Smooth muscle cell of the coronary artery (primary cell): ENCODE measurements around the gene DENND4B. TPM values are rescaled to one million over a fixed set of nuclear protein-coding genes. Genes with fewer than 3 reads are reported as not detected.

ENCODE experiments used
- total RNA-seq: library from RNA; depleted of rRNA; stranded (reverse); fragments of >200 nt; gene quantifications from 2 replicates; pipeline ENCODE4 v1.2.3, GENCODE V29; 2014; ENCODE audit warnings: low replicate concordance

The DENND4B gene
- total RNA-seq: 7.9 and 10.2 TPM in 2 replicates

GRCh38 chr1:153946622-153947241, at the start of gene DENND4B:
Gene DENND4B, minus strand, starts transcription at chr1:153946718. Its CDS starts 2,344 bp downstream, at chr1:153944374.

GRCh38 chr1:153990468-153991150, 44.1 kb upstream of the DENND4B start, which contains the start of gene RPS27:
Gene RPS27, plus strand, starts transcription at chr1:153990762. Its CDS starts 35 bp downstream, at chr1:153990797.

GRCh38 chr1:153985941-153986761, 39.6 kb upstream of the DENND4B start, which contains the start of gene RAB13:
Gene RAB13, minus strand, starts transcription at chr1:153986339. Its CDS starts 103 bp downstream, at chr1:153986236.

GRCh38 chr1:153977250-153978240, 31.0 kb upstream of the DENND4B start, which contains the start of gene JTB:
Gene JTB, minus strand, starts transcription at chr1:153977674. Its CDS starts 422 bp downstream, at chr1:153977252.

DNA sequence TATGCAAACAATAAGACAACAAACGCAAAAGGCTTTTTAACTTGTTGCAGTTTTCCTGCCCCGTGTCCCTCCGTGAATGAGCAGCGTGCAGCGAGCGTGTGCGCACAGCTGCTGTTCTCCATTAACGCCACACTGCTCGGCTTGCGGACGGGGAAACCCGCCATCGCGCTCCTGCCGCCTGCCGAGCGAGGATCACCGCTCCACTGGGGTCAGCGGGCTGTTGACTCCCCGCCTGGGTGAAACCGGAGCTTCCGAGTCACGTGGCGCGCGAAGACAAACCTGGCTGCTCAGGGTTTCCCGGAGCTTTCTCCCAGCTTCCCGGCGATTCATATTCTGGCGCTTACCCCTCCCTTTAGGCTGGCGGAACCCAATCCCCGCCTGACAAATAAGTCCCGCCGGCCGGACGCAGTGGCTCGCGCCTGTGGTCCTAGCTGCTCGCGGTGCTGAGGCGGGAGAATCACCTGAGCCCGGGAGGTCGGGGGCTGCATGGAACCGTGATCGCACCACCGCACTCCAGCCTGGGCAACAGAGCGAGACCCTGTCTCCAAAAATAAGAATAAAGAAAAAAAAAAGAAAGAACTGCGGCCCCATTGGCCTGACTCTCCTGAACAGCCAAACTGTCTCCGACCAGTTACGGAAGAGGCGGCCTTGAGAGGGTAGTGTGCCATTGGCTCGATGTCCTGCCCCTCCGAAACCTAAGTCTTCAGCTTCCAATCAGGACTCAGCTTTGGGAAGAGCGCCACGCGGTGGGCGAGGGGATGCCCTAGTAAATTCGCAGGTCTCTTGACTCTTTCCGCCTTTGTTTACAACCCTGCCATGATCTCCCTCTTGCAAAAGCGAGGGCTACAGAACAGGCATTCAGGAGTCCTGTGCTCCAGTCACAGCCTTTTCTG, 20.8 kb upstream of the DENND4B start, which contains the start of gene CREB3L4:
Gene CREB3L4, plus strand, starts transcription at position 796 of the 893 bp plus-strand sequence. CDS start 624 bp downstream, outside the sequence.

DNA sequence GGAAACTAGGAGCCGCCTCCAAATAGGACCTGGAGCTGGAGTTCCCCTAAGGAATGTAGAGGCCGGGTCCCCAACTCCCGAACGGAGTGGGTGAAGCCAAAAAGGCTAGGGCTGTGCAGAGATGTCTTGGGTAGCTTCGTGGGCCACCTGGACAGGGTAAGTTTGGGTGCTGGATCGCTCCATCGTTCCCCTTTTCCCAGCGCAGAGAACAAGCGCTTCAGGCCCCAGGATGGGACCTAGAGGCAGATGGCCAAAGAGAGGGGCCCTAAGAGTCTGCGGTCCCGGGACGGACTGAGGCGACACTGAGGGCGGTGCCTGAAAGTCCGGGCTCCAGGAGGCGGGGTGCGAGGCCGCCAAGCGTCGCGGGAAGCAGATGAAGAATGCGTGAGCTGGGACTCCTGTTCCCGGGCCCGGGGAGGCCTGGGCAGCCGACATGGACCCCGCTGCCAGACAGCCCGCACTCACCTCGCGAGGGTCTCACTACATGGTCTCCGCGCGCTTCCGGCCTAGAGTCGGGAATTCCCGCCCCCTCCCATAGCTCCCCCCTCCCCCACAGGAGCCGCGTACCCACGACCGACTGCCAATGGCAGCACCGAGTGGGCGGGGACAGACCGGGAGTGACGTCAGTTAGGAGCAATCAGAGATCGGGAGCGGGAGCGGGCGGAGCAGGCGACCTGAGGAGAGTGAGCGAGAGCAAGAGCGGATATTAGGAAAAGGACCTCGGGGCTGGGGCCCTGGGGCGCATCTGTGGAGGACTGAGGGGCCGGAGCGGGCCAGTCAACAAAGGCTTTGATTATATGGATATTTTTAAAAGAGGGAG, 16.7 kb upstream of the DENND4B start, which contains the start of gene SLC39A1:
Gene SLC39A1, minus strand, starts transcription at position 508 of the 820 bp plus-strand sequence. CDS start 822 bp downstream, outside the sequence.

GRCh38 chr1:153958111-153958960, 11.8 kb upstream of the DENND4B start, which contains the start of gene CRTC2:
Gene CRTC2, minus strand, starts transcription at chr1:153958612. Its CDS starts 115 bp downstream, at chr1:153958497.

GRCh38 chr1:153922972-153923925, 23.3 kb downstream of the DENND4B start, which contains the start of gene GATAD2B:
Gene GATAD2B, minus strand, starts transcription at chr1:153922972. Its CDS starts 94,625 bp downstream, at chr1:153828347.

Other genes starting within 250 kb of the DENND4B start
- 17.9 and 23.9 TPM in 2 replicates for gene INTS3, start 218.7 kb downstream of the DENND4B start, total RNA-seq
- 4.4 and 38.0 TPM in 2 replicates for gene SLC27A3, start 171.3 kb downstream of the DENND4B start, total RNA-seq
- 2.6 and 2.7 TPM in 2 replicates for gene GATAD2B, start 23.7 kb downstream of the DENND4B start, total RNA-seq
- 2.1 and 2.6 TPM in 2 replicates for gene CRTC2, start 11.9 kb upstream of the DENND4B start, total RNA-seq
- 60.8 and 104 TPM in 2 replicates for gene SLC39A1, start 16.8 kb upstream of the DENND4B start, total RNA-seq
- 4.6 and 6.1 TPM in 2 replicates for gene CREB3L4, start 21.2 kb upstream of the DENND4B start, total RNA-seq
- 54.3 and 122 TPM in 2 replicates for gene JTB, start 31.0 kb upstream of the DENND4B start, total RNA-seq
- gene RAB13, start 39.6 kb upstream of the DENND4B start, total RNA-seq: 68.6 and 148 TPM in 2 replicates
- 660 and 2,210 TPM in 2 replicates for gene RPS27, start 44.0 kb upstream of the DENND4B start, total RNA-seq
- gene NUP210L, start 208.4 kb upstream of the DENND4B start, total RNA-seq: under 0.01 and 0.12 TPM in 2 replicates
- 517 and 625 TPM in 2 replicates for gene TPM3, start 245.4 kb upstream of the DENND4B start, total RNA-seq